Stimulated activated CD8-positive, alpha-beta memory T cell treated with anti-CD3 and anti-CD28 coated beads, Interleukin-4, amount 100 ng/mL, for 4 hours (primary cell): ENCODE measurements around the gene MEIKIN.
"Not testable (repeated sequence)": the region's sequence is repeated elsewhere in the genome, so short reads cannot be mapped to it uniquely, and the experiment has no call there.

Source experiments
- DNase-seq, 2 donors: peaks; one replicate each; pipeline ENCODE4 v3.0.0-alpha.2; 2020; ENCODE audit warnings: low read depth in 2 of 2, low spot score in 1 of 2

Gene MEIKIN

DNA sequence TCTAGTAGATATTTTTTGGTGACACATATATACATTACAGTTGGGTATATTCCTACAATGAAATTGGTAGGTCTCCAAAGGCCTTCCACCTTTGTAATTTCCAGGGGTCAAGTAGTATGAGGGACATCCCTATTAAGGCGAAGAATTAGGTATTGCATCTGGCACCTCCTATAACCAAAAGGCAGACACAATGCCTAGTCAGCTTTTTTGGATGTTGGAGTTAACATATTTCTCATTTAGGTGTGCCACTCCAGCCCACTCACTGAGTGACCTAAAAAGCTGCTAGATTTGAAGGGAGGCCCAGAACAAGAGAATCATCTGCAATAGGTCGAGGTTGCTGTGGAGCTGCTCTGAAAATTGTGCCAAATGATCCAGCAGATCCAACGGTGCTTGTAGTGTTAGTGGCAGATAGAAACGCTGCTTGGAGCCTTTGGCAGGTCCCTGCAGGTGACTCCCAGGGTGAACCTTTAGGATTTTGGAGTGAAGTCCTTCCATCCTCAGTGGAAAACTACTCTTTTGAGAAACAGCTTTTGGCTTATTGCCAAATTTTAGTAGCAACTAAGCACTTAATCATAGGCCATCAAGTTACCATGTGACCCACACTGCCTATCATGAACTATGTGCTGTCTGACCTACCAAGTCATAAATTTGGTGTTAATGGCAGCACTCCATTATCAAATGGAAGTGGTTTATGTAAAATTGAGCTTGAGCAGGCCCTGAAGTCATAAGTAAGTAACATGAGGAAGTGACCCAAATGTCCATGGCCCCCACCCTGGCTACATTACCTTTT, 132.9 kb downstream of the MEIKIN start:
- no peak for DNase-seq

DNA sequence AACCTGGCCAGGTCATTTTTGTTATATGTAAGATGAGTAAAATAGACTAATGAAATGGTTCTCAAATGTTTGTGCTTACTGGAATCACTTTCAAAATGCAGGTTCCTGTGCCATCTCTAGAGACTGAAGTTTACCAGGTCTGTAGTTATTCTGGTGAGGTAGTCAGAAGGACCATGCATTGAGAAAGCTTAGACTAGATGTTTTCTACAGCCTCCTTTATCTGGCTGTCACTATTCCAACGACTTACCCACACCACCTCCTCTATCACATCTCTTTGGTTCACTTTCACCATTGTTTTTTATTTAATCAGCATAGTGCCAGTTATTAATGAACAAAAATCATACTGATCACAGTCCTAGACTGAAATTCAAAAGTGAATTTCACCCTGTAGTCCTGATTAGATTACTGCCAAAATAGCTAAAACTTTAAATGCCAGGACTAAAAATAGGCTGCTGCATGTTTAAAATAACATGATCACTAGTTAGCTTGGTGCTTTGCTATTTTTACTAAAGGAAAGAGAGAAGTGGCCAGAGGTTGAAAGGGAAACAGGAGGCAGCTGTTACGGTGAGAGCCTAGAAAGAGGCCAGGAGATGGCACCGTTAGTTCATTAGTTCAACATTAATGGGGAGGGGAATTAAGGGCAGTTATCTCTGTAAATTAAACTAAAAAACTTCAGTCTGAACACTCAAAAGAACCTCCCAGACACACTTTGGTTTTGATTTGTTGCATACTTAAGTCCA, 134.8 kb downstream of the MEIKIN start:
- no peak for DNase-seq

DNA sequence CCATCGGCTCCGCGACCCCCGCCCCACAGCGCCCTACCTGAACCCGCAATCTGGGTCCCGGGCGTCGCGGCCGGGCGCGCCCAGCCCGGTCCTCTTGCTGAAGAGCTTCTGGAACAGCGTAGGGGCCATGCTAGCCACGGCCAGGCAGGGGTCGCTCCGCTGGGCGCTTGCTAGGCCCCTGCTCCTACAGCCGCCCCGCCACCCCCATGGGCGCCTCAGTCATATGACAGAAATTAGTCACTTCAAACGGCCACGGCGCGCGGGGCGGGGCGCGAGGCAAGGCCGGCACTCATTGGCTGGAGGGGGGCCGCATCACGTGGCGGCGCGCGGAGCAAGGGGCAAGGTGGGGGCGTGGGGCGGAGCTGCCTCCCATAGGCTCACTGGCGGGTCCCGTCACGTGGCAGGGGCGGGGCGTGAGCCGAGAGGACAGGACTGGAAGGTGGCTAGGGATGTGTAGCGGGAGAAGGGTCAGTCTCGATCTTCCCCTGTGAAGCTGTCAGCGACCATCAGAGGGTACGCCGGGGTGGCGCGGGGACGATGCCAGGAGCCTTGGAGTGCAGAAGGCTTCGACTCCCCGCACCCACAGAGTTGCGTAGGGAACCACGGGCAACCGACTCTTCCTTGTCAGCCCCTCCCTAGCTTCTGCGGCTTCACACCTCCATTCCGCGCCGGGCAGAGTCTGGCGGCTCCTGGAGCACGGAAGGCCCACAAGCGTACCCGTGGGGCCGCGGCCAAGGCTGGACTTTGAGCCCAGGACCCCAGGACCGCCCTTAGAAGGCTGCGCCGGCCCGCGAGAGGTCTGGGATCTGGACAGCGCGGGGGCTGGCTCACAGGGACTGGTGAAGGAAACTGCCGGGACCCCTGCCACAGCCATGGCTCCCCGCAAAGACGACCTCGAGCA, 148.4 kb downstream of the MEIKIN start, which contains the start of gene FNIP1:
TSS of gene FNIP1 (minus strand) at position 225 of the 901 bp plus-strand sequence. CDS start at position 129, 96 bp downstream.
- DNase-seq = peak; percentile 97 to 98

DNA sequence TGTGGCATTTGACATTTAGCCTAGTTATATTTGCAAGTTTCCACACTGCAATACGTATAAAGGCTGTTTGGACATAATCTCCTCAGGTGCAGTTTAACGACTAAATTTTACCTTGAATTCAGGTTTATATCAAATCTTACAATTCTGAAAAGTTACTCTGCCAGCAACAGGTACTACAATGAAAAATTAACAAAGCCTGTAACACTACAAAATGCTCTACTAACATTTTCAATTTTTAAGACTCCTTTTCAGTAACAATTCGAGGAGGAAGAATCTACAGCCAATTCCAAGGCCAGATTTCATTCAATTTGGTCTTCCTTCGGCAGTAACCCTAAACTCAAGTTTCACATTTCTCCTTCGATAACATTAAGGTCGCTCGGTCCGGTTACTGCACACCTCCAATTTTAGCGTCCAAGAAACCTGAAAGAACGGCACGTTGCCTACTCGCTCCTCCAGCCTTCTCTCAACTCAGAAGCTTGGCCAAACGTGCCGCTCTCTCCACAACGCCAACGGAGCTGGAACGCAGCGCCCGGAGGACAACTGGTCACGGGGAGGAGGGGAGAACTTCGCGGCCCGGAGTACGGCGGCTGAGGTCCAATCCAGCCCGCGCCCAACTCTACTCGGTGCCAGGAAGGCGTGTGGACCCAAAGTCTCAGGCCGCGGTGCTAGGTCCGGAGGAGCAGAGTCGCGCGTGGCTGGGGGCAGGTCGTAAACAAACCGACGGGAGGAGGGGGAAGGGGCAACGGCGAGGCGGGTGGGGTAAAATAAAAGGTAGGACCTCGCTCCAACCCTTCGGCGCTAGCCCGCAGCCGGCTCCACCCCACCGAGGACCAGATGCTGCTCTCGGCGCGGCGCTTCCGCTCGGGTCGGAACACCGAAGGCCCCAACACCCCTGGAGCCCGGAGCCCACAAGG, 149.3 kb downstream of the MEIKIN start:
- DNase-seq = peak in 1 of 2 donors; percentile 7

DNA sequence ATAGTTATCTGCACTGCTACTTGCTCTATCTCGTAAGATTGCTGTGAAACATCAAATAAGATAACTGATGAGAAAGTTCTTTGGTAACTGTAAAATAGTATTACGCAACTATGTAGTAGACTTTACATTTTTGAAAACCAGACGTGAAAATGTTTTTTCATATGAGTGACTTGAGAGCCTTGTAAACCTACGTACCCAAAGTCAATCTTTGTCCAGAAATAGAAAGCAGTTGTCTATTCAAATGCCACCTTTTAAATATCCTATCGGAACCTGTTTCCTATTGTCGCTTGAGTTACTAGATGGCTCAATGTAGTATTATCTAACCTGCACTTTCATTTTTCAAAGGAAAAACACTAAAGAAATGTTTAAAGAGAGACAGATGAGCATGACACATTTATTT, 150.2 kb downstream of the MEIKIN start:
- no peak for DNase-seq

DNA sequence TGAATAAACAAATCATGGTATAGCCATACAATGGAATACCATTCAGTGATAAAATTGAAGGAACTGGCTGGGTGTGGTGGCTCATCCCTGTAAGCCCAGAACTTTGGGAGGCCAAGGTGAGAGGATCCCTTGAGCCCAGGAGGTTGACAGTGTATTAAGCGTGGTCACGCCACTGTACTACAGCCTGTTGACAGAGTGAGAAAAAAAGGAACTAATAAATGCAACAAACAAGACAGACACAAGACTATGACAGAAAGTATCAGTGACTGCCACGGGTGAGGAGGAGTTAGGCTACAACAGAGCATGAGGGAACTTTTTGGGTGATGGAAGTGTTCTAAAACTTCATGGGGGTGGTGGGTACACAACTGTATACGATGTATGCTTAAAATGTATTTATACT, 150.9 kb downstream of the MEIKIN start:
- no peak for DNase-seq

DNA sequence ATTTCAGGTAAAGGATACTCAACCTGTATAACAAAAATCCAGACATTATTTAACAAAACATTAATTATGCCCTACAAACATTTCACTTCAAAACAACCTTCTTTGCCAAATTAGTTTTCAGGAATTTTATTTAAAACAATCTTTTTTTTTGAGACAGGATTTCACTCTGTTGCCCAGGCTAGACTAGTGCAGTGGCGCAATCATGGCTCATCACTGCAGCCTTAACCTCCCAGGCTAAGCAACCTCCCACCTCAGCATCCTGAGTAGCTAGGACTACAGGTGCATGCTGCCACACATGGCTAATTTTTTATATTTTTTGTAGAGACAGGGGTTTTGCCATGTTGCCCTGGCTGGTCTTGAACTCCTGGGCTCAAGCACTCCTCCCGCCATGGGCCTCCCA, 152.6 kb downstream of the MEIKIN start:
- DNase-seq = no peak

DNA sequence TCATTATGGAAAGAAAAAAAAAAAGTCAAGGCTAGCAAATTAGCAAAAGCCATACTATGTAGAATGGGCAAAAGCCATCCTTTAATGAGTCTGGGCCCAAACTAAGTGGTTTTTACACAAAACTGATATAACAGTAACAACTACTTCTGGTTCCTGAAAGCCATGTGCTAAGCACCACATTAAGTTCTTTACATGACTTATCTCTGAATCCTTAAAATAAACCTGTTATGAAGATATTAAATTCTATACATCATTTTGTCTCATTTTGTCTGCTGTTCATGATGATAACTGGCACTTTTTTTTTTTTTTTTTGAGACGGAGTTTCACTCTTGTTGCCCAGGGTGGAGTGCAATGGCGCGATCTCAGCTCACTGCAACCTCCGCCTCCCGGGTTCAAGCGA, 153.6 kb downstream of the MEIKIN start:
- DNase-seq = no peak

DNA sequence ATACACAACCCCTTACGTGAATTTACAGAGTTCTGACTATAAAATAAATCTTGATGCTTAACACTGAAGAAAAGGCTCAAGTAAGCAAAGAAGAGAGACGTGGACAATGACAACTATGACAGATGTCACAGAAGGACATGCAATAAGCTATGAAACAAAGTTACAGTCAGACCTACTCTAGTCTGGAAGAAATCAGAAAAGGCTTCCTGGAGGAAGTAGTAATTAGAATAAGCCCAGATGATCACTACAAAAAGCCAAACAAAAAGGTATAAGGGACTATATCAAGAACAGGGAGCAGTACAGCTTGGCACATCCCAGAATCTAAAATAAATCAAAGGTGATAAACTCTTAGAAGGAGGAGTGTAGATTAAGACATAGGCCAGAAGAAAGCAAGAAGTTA, 154.9 kb downstream of the MEIKIN start:
- no peak for DNase-seq

DNA sequence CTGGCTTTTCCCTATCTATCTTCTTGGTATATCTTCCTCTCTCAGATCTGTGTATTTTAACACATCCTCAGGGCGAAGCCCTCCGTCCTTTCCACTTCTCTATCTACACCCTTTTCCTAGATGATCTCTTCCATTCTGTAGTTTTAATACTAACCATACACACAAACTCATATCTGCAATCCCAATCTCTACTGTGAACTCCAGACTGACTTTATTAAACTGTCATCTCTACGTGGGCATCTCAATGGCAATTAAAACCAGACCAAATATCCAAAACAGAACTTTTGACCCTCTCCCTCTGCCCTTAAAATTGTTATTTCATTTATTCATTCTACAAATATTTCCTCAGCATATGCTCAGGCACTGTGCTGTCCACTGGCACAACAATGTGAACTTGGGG, 155.7 kb downstream of the MEIKIN start:
- DNase-seq = no peak

DNA sequence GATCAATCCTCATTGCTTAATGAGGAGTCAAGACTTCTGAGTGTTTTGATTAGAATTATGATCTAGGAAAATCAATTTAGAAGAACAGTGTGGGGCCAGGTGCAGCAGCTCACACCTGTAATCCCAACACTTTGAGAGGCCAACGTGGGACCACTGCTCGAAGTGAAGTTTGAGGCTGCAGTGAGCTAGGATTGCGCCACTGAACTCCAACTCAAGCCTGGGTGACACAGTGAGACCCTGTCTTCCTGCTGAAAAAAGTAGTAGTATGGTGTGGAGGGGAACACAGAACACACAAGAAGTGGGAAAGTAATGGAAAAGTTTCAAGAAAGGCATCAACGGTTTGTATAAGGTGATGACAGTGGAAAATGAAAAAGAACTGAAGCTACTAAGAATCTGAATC, 157.7 kb downstream of the MEIKIN start:
- no peak for DNase-seq

DNA sequence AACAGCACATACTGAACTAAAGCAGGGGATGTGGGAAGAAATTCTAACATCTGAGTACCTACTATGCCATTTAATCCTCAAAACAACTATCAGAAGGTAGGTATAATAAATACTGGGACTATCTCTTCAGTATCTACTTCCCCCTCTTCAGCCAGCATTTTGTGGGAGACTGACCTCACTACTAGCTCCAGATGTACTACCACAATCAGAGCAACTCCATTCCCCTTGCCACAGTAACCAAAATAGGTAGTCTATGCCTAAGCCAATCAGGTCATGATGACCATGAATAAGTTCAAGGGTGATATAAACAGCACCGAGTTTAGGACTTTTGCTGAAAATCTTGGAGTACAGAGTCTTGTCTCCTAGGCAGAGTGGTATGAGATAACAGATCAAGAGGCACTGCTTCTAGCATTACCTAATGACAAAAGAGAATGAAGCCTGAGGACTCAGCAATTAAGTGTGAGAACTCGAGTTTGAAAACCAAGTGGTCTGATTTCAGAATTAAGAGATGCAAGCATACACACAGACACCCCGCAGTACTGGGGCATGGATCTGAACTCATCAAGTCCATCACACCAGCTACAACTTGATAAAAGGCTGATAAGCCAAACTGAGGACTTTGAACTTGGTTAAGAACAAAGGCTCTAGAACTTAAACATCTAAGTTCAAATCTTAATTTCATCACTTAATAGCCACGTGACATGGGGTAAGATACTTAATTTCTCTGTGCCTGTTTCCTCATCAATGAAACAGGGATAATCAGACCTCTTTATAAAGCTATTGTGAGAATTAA, 158.4 kb downstream of the MEIKIN start:
- no peak for DNase-seq

DNA sequence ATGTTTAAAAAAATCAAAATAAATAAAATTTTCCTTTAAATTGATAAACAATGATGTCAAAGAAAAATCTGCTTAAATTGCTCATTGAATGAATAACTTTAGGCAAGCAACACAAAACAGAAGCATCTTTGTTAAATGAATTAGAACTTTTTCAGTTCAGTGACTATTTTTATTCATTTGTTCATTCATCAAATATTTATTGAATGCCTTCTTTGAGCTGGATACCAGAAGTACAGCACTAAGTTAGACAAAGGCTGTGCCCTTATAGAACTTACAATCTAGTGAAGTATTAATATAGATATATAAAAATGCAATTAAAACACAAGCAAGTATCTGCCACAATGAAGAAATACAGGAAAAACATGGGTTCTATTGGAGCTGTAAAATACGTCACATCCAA, 159.4 kb downstream of the MEIKIN start:
- DNase-seq = no peak

DNA sequence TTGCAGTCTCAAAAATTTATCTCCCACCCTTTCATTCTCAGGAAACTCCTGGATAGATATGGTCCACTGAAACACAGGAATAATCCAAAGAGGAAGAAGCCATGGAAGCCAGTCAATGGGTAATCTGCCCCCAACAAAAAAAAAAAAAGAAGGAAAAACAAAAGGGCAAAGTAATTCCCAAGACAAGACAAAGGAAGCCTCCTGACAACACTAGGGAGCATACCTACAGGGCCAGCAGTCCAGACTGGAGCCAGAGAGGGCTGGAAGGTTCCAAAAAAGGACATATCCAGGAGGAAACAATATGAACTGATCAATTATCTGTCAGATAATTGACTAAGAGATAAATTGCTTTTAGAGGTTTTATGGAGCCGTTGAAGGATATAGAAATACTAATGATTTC, 161.6 kb downstream of the MEIKIN start:
- DNase-seq = no peak

DNA sequence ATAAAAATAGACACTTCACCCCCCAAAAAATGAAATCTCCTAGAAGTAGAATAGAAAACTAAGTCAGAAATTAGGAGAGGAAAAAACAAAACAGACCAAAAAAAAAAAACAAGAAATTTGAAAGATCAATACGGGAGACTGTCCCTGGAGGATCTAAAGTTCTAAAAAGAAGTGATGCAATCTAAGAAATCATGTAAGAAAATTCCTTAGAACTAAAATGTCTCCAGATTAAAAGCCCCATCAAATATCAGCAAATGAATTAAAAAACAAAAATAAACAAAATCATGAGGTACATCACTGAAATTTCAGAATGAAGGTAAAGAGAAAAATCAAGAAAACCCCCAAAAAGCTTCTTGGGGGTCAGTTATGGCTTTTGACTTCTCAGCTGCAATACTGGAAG, 162.1 kb downstream of the MEIKIN start:
- DNase-seq = no peak

DNA sequence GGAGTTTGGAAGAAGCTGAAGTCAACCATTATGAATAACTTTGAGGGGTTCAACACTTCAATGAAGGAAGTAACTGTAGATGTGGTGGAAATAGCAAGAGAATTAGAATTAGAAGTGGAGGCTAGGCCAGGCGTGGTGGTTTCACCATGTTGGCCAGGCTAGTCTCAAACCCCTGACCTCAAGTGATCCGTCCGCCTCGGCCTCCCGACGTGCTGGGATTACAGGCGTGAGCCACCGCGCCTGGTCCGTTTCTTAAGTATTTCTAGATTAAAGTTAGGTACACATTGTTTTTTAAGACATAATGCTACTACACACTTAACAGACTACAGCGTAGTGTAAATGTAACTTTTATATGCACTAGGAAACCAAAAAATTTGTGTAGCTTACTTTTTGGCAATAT, 162.7 kb downstream of the MEIKIN start:
- no peak for DNase-seq

DNA sequence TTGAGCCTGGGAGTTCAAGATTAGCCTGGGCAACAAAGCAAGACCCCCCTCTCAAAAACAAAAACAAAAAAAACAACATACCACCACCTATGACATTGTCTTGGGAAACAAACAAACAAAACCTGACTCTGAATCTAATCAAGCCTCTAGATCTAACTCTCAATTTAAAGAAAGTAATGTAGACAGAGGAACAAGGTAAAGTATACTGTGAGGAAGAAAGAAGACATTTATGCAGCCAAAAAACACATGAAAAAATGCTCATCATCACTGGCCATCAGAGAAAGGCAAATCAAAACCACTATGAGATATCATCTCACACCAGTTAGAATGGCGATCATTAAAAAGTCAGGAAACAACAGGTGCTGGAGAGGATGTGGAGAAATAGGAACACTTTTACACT, 167.3 kb downstream of the MEIKIN start:
- DNase-seq = not testable (repeated sequence)

DNA sequence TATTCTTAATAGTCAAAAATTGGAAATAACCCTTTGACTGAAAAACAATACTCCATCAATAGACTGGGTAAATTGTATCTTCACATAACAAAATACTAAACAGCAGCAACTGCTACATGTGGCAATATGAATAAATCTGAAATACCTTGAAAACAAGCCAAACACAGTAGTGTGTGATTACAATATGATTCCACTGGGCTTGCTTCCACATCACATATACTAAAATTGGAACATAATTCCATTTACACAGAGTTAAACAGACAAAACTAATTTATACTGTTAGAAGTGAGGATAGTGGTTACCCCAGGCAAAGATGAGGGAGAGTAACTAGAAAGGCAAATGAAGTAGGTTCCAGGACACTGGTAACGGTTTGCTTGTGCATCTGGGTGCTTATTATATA, 169.0 kb downstream of the MEIKIN start:
- no peak for DNase-seq

DNA sequence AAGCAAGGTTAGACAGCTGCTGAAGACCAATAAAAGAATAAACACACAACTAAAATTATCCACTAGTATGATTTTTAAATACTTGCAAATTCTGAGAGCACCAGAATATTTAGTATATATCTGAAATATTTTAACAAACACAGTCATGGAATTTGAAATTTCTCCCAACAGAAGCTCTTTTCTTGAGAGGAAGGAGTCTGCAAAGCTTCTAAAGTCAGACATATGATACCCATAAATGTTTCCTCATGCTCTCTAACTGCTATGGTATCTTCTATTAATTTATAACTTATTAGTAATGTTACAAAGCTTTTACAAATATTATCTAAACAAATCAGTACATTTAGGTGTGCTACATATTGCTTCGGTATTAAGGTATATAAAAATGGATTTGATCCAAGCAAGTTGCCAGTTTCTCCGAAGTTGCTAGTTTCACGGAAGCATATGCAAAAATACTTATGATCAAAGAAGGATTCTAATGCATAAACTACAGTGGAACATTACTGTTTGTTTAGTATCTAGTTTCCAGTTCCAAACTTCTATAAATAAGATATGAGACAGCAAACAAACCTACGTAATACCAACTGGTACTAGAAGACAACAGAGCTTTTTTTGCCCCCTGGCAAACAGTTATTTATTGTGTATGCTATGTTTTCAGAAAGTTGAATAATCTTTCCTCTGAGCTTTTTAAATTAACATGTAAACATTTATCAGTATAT, 170.7 kb downstream of the MEIKIN start:
- DNase-seq = no peak
